ENCODE results near the gene FBRSL1.

- TF ChIP-seq CTCF (IDR thresholded peaks at IDR 0.05) = no peak
- TF ChIP-seq POLR2AphosphoS5 (IDR thresholded peaks at IDR 0.05; ENCODE audit: low read depth, low read length) = no peak
Observed at GRCh38 chr12:132496358-132496669, 6.4 kb downstream of the FBRSL1 start.

Measured in SK-N-SH (cell line).